Loucy (cell line): ENCODE measurements around the gene SCN3A.

Source experiments
- H2AFZ ChIP-seq: fragments of 200-600 bp; sonication (generic); 2 replicates; pipeline ENCODE4 v1.6.0; 2016; ENCODE audit warnings: antibody characterized with exemption, mild to moderate bottlenecking, low read length, moderate library complexity
- H3F3A ChIP-seq: fragments of 200-600 bp; 2 replicates; pipeline ENCODE4 v1.6.0; 2016; ENCODE audit warnings: antibody characterized with exemption, low read depth, mild to moderate bottlenecking
- H3K27me3 ChIP-seq: fragments of 200-600 bp; sonication (generic); 2 replicates; pipeline ENCODE4 v1.6.1; 2014; ENCODE audit warnings: low read length, mild to moderate bottlenecking; ENCODE audit not compliant: insufficient read depth, poor library complexity, severe bottlenecking
- H3K36me3 ChIP-seq: fragments of 200-600 bp; sonication (generic); 2 replicates; pipeline ENCODE4 v1.6.1; 2016; ENCODE audit warnings: low read length; ENCODE audit not compliant: insufficient read depth
- H3K4me1 ChIP-seq: fragments of 200-600 bp; sonication (generic); 2 replicates; pipeline ENCODE4 v1.5.1; 2014; ENCODE audit warnings: low read length, mild to moderate bottlenecking; ENCODE audit not compliant: insufficient read depth, poor library complexity, severe bottlenecking
- H3K4me2 ChIP-seq: fragments of 200-600 bp; sonication (generic); 2 replicates; pipeline ENCODE4 v1.6.0; 2014; ENCODE audit warnings: antibody characterized with exemption, low read length, low read depth, mild to moderate bottlenecking; ENCODE audit not compliant: poor library complexity, severe bottlenecking
- H3K4me3 ChIP-seq: fragments of 200-600 bp; sonication (generic); 2 replicates; pipeline ENCODE4 v1.5.1; 2014; ENCODE audit warnings: low read length, mild to moderate bottlenecking, mixed read lengths; ENCODE audit not compliant: poor library complexity, severe bottlenecking
- H3K79me2 ChIP-seq: fragments of 200-600 bp; sonication (generic); 2 replicates; pipeline ENCODE4 v1.6.1; 2014; ENCODE audit warnings: low read length; ENCODE audit not compliant: insufficient read depth
- H3K9ac ChIP-seq: fragments of 200-600 bp; sonication (generic); 2 replicates; pipeline ENCODE4 v1.6.0; 2014; ENCODE audit warnings: mild to moderate bottlenecking, low read depth, low read length, moderate library complexity; ENCODE audit not compliant: poor library complexity, severe bottlenecking
- H3K9me2 ChIP-seq: fragments of 200-600 bp; sonication (generic); replicated peaks from 2 replicates; pipeline ENCODE4 v1.6.1; 2016; ENCODE audit warnings: low read depth, low read length, mixed read lengths
- H3K9me3 ChIP-seq: fragments of 200-600 bp; sonication (generic); 2 replicates; pipeline ENCODE4 v1.6.1; 2014; ENCODE audit warnings: mild to moderate bottlenecking, antibody characterized with exemption, low read length, low read depth; ENCODE audit not compliant: insufficient read depth
- H4K20me1 ChIP-seq: fragments of 200-600 bp; sonication (generic); 2 replicates; pipeline ENCODE4 v1.6.0; 2014; ENCODE audit warnings: antibody characterized with exemption, low read length, mild to moderate bottlenecking; ENCODE audit not compliant: insufficient read depth, poor library complexity, severe bottlenecking
- EZH2phosphoT487 ChIP-seq: fragments of 200-600 bp; IDR thresholded peaks from 2 replicates; pipeline ENCODE4 v1.6.1; 2018; ENCODE audit warnings: antibody characterized with exemption, mild to moderate bottlenecking, moderate library complexity, borderline replicate concordance
- TF ChIP-seq, protein P1 (sequence below): fragments of 200-600 bp; sonication (generic); conservative IDR thresholded peaks from 2 replicates; pipeline ENCODE4 v1.5.1; 2014; ENCODE audit warnings: mild to moderate bottlenecking, antibody characterized with exemption, low read length

The SCN3A gene

DNA sequence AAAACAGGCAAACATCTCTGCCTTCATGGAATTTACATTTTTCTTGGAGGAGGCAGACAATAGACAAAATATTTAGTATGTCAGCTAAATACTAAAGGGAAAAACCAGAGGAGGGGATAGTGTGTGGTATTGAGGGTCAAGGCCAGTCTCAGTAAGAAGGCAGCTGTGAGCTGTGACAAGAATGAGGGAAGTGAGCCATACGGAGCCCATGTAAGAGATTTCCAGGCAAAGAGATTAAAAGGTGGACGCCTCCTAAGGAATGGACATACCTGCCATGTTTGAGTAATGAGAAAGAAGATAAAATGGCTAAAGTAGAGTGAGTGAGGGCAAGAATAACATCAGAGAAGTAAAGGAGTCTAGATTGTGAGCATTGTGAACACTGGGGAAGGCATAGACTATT is 33.2 kb upstream of the SCN3A start:
- Histone ChIP-seq H3K4me2 (no peak overlapping the region), H3K27me3 (no peaks in the 10 kb centered on the region), H4K20me1 (no peaks in the 10 kb centered on the region), H3K4me3 (no peak overlapping the region), H3K79me2 (no peaks in the 10 kb centered on the region), H3K9me3 (no peaks in the 10 kb centered on the region), H3K36me3 (no peaks in the 10 kb centered on the region), H3K9ac (no peak overlapping the region), H2AFZ (no peak overlapping the region), H3F3A (0 out of 2 replicates have a peak, but pooled peaks cover 2% of the 10 kb centered on the region), H3K9me2 (no peaks in the 10 kb centered on the region), H3K4me1 (no peaks in the 10 kb centered on the region)
- TF ChIP-seq EZH2phosphoT487 = no peak
- TF ChIP-seq, protein P1, sequence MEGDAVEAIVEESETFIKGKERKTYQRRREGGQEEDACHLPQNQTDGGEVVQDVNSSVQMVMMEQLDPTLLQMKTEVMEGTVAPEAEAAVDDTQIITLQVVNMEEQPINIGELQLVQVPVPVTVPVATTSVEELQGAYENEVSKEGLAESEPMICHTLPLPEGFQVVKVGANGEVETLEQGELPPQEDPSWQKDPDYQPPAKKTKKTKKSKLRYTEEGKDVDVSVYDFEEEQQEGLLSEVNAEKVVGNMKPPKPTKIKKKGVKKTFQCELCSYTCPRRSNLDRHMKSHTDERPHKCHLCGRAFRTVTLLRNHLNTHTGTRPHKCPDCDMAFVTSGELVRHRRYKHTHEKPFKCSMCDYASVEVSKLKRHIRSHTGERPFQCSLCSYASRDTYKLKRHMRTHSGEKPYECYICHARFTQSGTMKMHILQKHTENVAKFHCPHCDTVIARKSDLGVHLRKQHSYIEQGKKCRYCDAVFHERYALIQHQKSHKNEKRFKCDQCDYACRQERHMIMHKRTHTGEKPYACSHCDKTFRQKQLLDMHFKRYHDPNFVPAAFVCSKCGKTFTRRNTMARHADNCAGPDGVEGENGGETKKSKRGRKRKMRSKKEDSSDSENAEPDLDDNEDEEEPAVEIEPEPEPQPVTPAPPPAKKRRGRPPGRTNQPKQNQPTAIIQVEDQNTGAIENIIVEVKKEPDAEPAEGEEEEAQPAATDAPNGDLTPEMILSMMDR = no peak

DNA sequence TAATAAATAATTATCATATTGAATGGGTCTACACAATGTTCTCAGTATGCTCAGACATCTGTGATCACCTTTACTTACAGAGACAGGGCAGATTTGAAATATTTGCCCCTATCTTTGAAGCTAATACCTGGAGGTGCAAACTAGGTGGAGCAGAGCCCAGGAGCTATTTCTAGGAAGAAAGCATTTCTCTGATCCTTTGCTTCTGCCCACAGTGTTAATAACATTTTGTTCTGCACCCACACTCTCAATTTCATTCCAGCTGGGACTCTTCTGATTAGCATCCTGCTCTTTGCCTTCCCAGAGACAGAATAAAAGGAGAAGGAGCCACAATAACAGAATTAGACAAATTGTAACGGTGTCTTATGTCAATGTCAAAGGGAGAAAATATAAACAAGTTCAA is 23.7 kb upstream of the SCN3A start:
- Histone ChIP-seq H3K4me2 (no peak overlapping the region), H3K9me3 (no peaks in the 10 kb centered on the region), H3K79me2 (no peaks in the 10 kb centered on the region), H3K9ac (no peak overlapping the region), H3K4me1 (no peaks in the 10 kb centered on the region), H3K27me3 (no peaks in the 10 kb centered on the region), H3K36me3 (no peaks in the 10 kb centered on the region), H2AFZ (no peak overlapping the region), H3F3A (no peaks in the 10 kb centered on the region), H3K9me2 (no peaks in the 10 kb centered on the region), H4K20me1 (no peaks in the 10 kb centered on the region), H3K4me3 (no peak overlapping the region)
- no peak for TF ChIP-seq EZH2phosphoT487
- TF ChIP-seq, protein P1 = no peak

DNA sequence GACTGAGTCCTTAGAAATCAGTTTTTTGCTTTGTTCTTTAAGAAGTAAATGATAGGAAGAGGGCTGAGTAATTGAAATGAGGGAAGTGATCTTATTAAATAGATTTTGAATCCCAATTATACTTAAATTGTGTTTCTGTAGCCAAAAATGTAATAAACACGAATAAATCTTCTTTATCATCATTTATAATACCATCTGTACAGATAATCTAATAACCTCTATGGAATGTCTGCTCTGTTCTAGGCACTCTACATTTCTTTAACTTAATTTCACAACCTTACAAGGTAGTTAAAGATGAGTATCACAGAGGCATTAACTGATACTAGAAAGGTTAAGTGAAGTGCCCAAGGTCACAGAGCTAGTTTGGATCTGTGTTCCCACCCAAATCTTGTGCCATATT is 21.1 kb upstream of the SCN3A start:
- Histone ChIP-seq H3K79me2 (no peaks in the 10 kb centered on the region), H3K27me3 (no peaks in the 10 kb centered on the region), H2AFZ (no peak overlapping the region), H3K4me3 (no peak overlapping the region), H3K9me2 (no peaks in the 10 kb centered on the region), H3F3A (no peaks in the 10 kb centered on the region), H3K9me3 (no peaks in the 10 kb centered on the region), H3K4me1 (no peaks in the 10 kb centered on the region), H4K20me1 (no peaks in the 10 kb centered on the region), H3K4me2 (no peak overlapping the region), H3K36me3 (no peaks in the 10 kb centered on the region), H3K9ac (no peak overlapping the region)
- TF ChIP-seq EZH2phosphoT487 = no peak
- TF ChIP-seq, protein P1 = no peak
